Muscle of leg (tissue), 16 donors: Measurements from ENCODE around the gene CDK6. TPM values are rescaled to one million over a fixed set of nuclear protein-coding genes. Genes with fewer than 3 reads are reported as not detected.
"Not testable (repeated sequence)": the region's sequence is repeated elsewhere in the genome, so short reads cannot be mapped to it uniquely, and the experiment has no call there.

Experiments
- DNase-seq: peaks from one replicate; pipeline ENCODE4 v3.0.0; 2013
- H3K27ac ChIP-seq: one replicate; pipeline ENCODE4 v1.5.1; 2013; ENCODE audit warnings: mild to moderate bottlenecking, low read length, control low read depth
- H3K27me3 ChIP-seq: one replicate; pipeline ENCODE4 v1.6.1; 2013; ENCODE audit warnings: low read length; ENCODE audit not compliant: control insufficient read depth, insufficient read depth
- H3K36me3 ChIP-seq: one replicate; pipeline ENCODE4 v1.6.1; 2013; ENCODE audit warnings: low read length; ENCODE audit not compliant: control insufficient read depth, insufficient read depth
- H3K4me1 ChIP-seq: one replicate; pipeline ENCODE4 v1.6.1; 2013; ENCODE audit warnings: low read length; ENCODE audit not compliant: control insufficient read depth, insufficient read depth
- H3K4me3 ChIP-seq: one replicate; pipeline ENCODE4 v1.5.1; 2013; ENCODE audit warnings: low read length, control low read depth
- H3K9me3 ChIP-seq: replicated peaks from 2 replicates; pipeline ENCODE4 v1.6.1; 2013; ENCODE audit warnings: low read depth, low read length; ENCODE audit not compliant: control insufficient read depth
- WGBS: methylation state at CpG from one replicate; pipeline ENCODE4 v1.1.5; 2013; ENCODE audit warnings: missing lambda C conversion rate; ENCODE audit not compliant: insufficient coverage; 5-methylcytosine and 5-hydroxymethylcytosine counted together
- long read RNA-seq, 11 donors: transcript quantifications; one replicate each; lab custom pipeline, GENCODE V29; 2026
- polyA plus RNA-seq, 8 donors: library from polyadenylated mRNA; unstranded; fragments of 120-200 nt; gene quantifications; one replicate each; pipeline versions ENCODE4 v1.2.1 to v1.2.3, GENCODE V29; 2013; ENCODE audit warnings: inconsistent platforms in 1 of 8, low replicate concordance in 1 of 8; ENCODE audit not compliant: insufficient read length in 8 of 8, insufficient read depth in 1 of 8
- total RNA-seq: library from RNA; stranded (reverse); fragments of 120-200 nt; gene quantifications from one replicate; pipeline ENCODE4 v1.2.4, GENCODE V29; 2013

The CDK6 gene
- total RNA-seq (77.0 TPM), polyA plus RNA-seq (10 to 100 TPM; 36.4 to 74.7 (median 51.5) TPM)
- long read RNA-seq, donor 1, full-length matches to known transcripts: 7 of 7 reads
- long read RNA-seq, donor 1, partial matches to known transcripts: 0 of 7 reads
- long read RNA-seq, donor 1, other reads (novel, unspliced or antisense): 0 of 7 reads
- long read RNA-seq, donor 2: 0 reads
- long read RNA-seq, donor 3, full-length matches to known transcripts: 7 of 7 reads
- long read RNA-seq, donor 3, partial matches to known transcripts: 0 of 7 reads
- long read RNA-seq, donor 3, other reads (novel, unspliced or antisense): 0 of 7 reads
- long read RNA-seq, donor 4, transcript CDK6-202 (8 exons, 1,465 nt): major isoform, 5 of 5 reads
- long read RNA-seq, donor 4, partial matches to known transcripts: 0 of 5 reads
- long read RNA-seq, donor 4, other reads (novel, unspliced or antisense): 0 of 5 reads
- long read RNA-seq, donor 5, full-length matches to known transcripts: 12 of 12 reads
- long read RNA-seq, donor 5, partial matches to known transcripts: 0 of 12 reads
- long read RNA-seq, donor 5, other reads (novel, unspliced or antisense): 0 of 12 reads
- long read RNA-seq, donor 6, transcript CDK6-202 (8 exons, 1,465 nt): major isoform, 5 of 6 reads
- long read RNA-seq, donor 6, partial matches to known transcripts: 0 of 6 reads
- long read RNA-seq, donor 6, other reads (novel, unspliced or antisense): 0 of 6 reads
- long read RNA-seq, donor 7, full-length matches to known transcripts: 7 of 7 reads
- long read RNA-seq, donor 7, partial matches to known transcripts: 0 of 7 reads
- long read RNA-seq, donor 7, other reads (novel, unspliced or antisense): 0 of 7 reads
- long read RNA-seq, donor 8, full-length matches to known transcripts: 7 of 7 reads
- long read RNA-seq, donor 8, partial matches to known transcripts: 0 of 7 reads
- long read RNA-seq, donor 8, other reads (novel, unspliced or antisense): 0 of 7 reads
- long read RNA-seq, donor 9, partial matches to known transcripts: 5 of 10 reads
- long read RNA-seq, donor 9, other reads (novel, unspliced or antisense): 0 of 10 reads
- long read RNA-seq, donor 10, transcript CDK6-202 (8 exons, 1,465 nt): major isoform, 10 of 15 reads
- long read RNA-seq, donor 10, partial matches to known transcripts: 5 of 15 reads
- long read RNA-seq, donor 10, other reads (novel, unspliced or antisense): 0 of 15 reads
- long read RNA-seq, donor 11, transcript CDK6-202 (8 exons, 1,465 nt): major isoform, 7 of 8 reads
- long read RNA-seq, donor 11, partial matches to known transcripts: 0 of 8 reads
- long read RNA-seq, donor 11, other reads (novel, unspliced or antisense): 0 of 8 reads

GRCh38 chr7:92836489-92836999, at the start of gene CDK6:
CDK6 (minus strand) TSS chr7:92836573; CDS start chr7:92833323, 3,250 bp downstream.
- Histone ChIP-seq H3K27ac (peak within 1 kb of the TSS; percentile 99), H3K9me3 (no peaks in the 10 kb centered on the region), H3K27me3 (peaks cover 2% of the 10 kb centered on the region), H3K4me3 (peak within 1 kb of the TSS; percentile 88), H3K4me1 (no peaks in the 10 kb centered on the region), H3K36me3 (peaks cover 5% of the 10 kb centered on the region)
- DNase-seq: peak; percentile 86
- WGBS: under 1% methylated on average over 45 of the region's 54 CpGs

- H3K36me3 ChIP-seq, H3K27me3 ChIP-seq, H3K4me3 ChIP-seq, DNase-seq, H3K27ac ChIP-seq, H3K4me1 ChIP-seq: not testable (repeated sequence)
- no CpG with 5 or more reads among the region's 2 CpGs for WGBS
- peaks cover 12% of the 10 kb centered on the region for H3K9me3 ChIP-seq
These were observed 49.7 kb upstream of the CDK6 start for GRCh38 chr7:92886039-92886438.

- Histone ChIP-seq H3K27me3 (no peaks in the 10 kb centered on the region), H3K27ac (no peak overlapping the region), H3K9me3 (peaks cover 10% of the 10 kb centered on the region), H3K36me3 (no peaks in the 10 kb centered on the region), H3K4me3 (no peak overlapping the region), H3K4me1 (no peaks in the 10 kb centered on the region)
- no peak for DNase-seq
These were observed 47.8 kb upstream of the CDK6 start for GRCh38 chr7:92884218-92884617.

GRCh38 chr7:92882760-92883159, 46.4 kb upstream of the CDK6 start:
- WGBS: no CpG with 5 or more reads among the region's 1 CpG
- Histone ChIP-seq H3K27ac (no peak overlapping the region), H3K36me3 (no peaks in the 10 kb centered on the region), H3K4me3 (no peak overlapping the region), H3K27me3 (no peaks in the 10 kb centered on the region), H3K4me1 (no peaks in the 10 kb centered on the region), H3K9me3 (peaks cover 6% of the 10 kb centered on the region)
- no peak for DNase-seq

GRCh38 chr7:92881091-92881485, 44.7 kb upstream of the CDK6 start:
- Histone ChIP-seq H3K4me1 (no peaks in the 10 kb centered on the region), H3K4me3 (no peak overlapping the region), H3K27ac (no peak overlapping the region), H3K27me3 (no peaks in the 10 kb centered on the region), H3K9me3 (no peaks in the 10 kb centered on the region), H3K36me3 (no peaks in the 10 kb centered on the region)
- 83% methylated on average over 2 of the region's 4 CpGs for WGBS
- DNase-seq: no peak

DNA sequence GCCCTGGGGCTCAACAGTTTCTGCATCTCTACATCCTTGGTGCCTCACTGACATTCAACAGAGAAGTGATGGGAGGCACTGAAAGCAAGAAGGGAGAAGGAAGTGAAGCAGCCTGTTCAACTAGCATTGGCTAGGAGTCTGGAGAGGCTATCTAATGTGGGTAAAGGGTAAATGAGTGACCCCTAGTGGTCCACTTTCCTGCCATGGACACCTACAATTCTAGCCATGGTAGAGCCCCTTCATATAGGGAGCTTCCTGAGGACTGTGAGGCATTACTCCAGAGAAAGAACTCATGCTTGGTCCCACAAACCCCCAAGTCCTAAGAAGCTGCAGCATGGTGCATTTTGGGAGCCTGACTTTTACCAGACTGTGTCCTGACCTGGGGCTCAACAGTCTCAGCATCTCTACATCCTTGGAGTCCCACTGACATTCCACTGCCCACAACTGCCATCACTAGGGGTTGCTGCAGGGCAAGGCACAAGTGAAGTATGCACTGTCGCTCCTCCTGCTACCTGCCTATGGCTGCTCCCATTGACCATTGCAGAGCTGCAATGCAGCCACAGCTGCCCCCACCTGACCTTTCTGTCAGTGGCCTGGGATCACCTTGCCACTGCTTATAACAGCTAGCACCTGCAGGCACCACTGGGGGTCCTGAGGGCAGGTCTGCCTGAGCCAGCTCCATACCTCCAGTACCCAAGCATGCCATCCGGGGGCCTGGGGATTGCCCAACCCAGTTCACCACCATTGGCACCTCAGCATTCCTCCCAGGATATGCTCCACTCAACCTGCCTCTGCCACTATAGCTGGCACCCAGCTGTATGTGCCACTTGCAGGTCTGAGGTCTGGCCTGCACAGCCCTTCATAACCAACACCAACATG, 44.1 kb upstream of the CDK6 start:
- no peaks in the 10 kb centered on the region for H3K36me3 ChIP-seq
- H3K4me1 ChIP-seq: no peaks in the 10 kb centered on the region
- H3K27ac ChIP-seq: no peak overlapping the region
- peak; percentile 33 for DNase-seq
- whole genome bisulfite sequencing: 100% methylated on average over 1 of the region's 2 CpGs
- H3K27me3 ChIP-seq: no peaks in the 10 kb centered on the region
- no peak overlapping the region for H3K4me3 ChIP-seq
- no peaks in the 10 kb centered on the region for H3K9me3 ChIP-seq

DNA sequence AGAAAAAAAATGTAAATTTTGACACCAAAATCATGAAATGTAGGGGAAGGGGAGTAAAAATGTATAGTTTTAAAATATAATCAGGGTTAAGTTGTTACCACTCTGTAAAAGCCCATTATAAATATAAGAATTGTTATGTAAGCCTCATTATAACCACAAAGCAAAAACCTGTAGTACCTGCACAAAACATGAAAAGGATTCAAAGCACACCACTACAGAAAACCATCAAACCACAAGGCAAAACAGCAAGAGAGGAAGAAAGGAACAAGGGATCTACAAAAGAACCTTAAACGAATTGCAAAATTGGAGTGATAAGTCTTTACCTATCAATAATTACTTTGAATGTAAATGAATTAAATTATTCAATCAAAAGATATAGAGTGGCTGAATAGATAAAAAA, 41.0 kb upstream of the CDK6 start:
- no peaks in the 10 kb centered on the region for H3K9me3 ChIP-seq
- H3K36me3 ChIP-seq: no peaks in the 10 kb centered on the region
- H3K27me3 ChIP-seq: no peaks in the 10 kb centered on the region
- DNase-seq: no peak
- H3K4me1 ChIP-seq: no peaks in the 10 kb centered on the region
- no peak overlapping the region for H3K27ac ChIP-seq
- H3K4me3 ChIP-seq: no peak overlapping the region
- no CpG with 5 or more reads among the region's 1 CpG for WGBS

DNA sequence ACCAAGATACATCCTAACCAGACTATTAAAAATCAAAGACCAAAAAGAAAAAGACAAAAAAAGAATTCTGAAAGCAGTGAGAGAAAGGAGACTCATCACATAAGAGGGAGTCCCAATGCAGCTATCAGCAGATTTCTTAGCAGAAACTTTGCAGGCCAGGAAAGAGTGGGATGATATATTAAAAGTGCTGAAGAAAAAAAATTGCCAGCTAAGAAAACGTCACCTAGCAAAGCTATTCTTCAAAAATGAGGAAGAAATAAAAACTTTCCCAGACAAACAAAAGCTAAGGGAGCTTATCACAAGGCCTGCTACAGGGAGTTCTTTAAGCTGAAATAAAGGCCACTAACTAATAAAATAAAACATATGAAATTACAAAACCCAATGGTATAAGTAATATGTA, 40.5 kb upstream of the CDK6 start:
- Histone ChIP-seq H3K9me3 (no peaks in the 10 kb centered on the region), H3K36me3 (no peaks in the 10 kb centered on the region), H3K27me3 (no peaks in the 10 kb centered on the region), H3K4me1 (no peaks in the 10 kb centered on the region), H3K4me3 (no peak overlapping the region), H3K27ac (no peak overlapping the region)
- no CpG with 5 or more reads among the region's 1 CpG for WGBS
- DNase-seq: no peak

- WGBS: 95% methylated on average over 2 of the region's 2 CpGs
- no peaks in the 10 kb centered on the region for H3K27me3 ChIP-seq
- no peaks in the 10 kb centered on the region for H3K4me1 ChIP-seq
- no peak overlapping the region for H3K27ac ChIP-seq
- no peak for DNase-seq
- no peaks in the 10 kb centered on the region for H3K9me3 ChIP-seq
- no peaks in the 10 kb centered on the region for H3K36me3 ChIP-seq
- H3K4me3 ChIP-seq: no peak overlapping the region
These were observed 39.3 kb upstream of the CDK6 start for GRCh38 chr7:92875719-92876118.
